GM19438 (cell line): Measurements from ENCODE around the gene NUBP1.

Experiments used
- ATAC-seq: cut with Tn5 transposase; IDR thresholded peaks from one replicate; pipeline ENCODE4 v1.9.1; 2021; ENCODE audit warnings: low read depth; ENCODE audit not compliant: unreplicated experiment

Gene NUBP1

GRCh38 chr16:10791048-10791447 is 47.4 kb downstream of the NUBP1 start:
- ATAC-seq = no peak

GRCh38 chr16:10799736-10800135 is 56.1 kb downstream of the NUBP1 start:
- no peak for ATAC-seq

GRCh38 chr16:10805334-10805733 is 61.7 kb downstream of the NUBP1 start:
- no peak for ATAC-seq

- ATAC-seq = no peak
Observed at GRCh38 chr16:10806698-10807097, 63.1 kb downstream of the NUBP1 start.

DNA sequence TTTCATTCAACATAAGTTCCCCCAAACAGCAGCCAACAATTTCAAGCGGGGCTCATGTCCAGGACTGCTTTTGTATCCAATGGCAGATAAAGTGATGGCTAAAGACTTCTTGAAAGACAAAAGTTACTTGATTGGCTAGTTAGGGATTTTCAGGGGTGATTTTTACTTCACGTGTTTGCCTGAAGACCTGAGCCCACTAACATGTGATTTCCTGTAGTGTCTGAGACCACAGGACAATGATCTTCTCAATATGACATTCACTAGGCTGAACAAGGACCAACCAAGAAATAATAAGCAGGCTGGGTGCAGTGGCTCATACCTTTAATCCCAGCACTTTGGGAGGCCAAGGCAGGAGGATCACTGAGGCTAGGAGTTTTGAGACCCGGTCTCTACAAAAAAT is 64.6 kb downstream of the NUBP1 start:
- no peak for ATAC-seq

GRCh38 chr16:10808850-10809249 is 65.2 kb downstream of the NUBP1 start:
- no peak for ATAC-seq

GRCh38 chr16:10809706-10810105 is 66.1 kb downstream of the NUBP1 start:
- no peak for ATAC-seq

GRCh38 chr16:10812312-10813098 is 68.9 kb downstream of the NUBP1 start:
- peak; percentile 58 for ATAC-seq

DNA sequence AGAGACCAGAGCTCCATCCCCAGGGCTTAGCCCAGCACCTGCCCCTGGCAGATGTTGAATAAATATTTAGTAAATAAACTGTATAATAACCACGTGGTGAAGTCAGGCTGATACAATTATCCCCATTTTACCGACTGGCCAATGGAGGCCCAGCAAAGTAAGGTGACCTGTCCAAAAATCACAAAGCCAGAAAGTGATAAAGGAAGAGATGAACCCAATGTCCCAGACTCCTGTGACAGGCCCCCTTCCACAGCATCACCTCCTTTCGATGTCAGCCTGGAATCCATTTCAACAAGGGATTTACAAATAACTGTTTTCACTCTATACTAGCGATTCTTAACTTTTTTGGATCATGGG is 69.4 kb downstream of the NUBP1 start:
- no peak for ATAC-seq

DNA sequence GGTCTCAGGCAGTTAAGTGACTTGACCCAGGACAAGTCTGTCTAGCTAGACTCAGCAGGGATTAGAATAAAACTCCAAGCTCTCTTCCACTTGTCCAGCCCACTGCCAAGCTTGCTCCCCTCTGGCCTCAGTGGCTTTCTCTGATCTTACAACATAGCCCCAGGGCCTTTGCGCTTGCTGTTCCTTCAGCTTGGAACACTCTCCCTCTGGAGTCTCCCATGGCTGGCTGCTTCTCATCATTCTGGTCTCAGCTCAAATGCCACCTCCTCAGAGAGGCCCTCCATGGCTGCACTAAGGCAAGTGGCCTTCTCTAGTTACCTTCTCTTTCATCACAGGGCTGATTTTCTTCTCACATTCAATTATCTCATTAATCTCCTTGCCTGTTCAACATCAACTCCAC is 73.9 kb downstream of the NUBP1 start:
- ATAC-seq = no peak

DNA sequence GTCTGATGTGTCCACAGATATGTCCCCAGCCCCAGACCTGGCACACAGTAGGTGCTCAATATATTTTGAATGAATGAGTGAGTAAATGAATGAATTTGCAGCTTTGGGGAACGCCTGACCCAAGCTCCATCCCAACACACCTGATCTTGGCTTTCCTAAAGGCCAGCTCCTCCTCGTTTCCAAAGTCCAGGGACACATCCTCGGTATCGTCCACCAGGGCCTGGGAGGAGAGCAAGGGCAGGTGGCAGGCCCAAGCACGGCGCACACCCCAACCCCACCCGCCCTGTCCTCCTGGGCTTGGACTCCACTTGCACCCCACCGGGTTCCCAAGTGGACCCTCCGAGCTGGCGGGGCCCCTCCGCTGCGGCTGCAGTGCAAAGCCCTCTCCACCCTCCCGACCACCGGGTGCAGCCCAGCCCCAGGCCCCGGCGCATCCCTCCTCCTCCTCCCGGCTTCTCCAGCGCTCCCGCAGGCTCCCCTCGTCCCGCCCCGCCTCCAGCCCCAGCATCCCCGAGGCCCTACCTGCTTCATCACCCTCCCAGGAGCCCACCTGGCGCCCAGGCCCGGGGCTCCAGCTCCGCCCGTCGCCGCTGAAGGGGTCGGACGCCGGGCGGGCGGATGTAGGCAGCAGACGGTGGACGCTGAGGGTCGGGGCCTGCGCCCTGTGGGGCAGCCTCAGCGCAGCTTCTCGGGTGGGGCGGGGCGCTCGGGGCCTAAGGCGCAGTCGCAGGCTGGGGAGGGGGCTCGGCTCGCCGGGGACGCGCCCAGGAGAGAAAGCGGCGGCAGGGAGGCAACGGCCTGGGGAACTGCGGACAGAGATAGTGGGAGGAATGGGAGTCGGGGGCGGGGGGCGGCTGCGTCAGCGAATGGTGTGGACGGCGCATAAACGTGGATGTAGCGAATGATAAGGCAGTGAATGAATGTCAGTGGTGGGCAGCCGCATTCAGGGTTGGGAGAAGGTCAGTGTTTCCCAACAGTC is 74.6 kb downstream of the NUBP1 start, which contains the start of gene TVP23A:
TVP23A (minus strand) TSS at position 832 of the 979 bp plus-strand sequence; CDS start at position 531, 301 bp downstream.
- ATAC-seq = no peak
